K562 (cell line): ENCODE data around the gene KLF5. TPM values are rescaled to one million over a fixed set of nuclear protein-coding genes. Genes with fewer than 3 reads are reported as not detected.

Source experiments
- ATAC-seq: fragments of 200-7000 bp; cut with Tn5 transposase; 3 replicates; pipeline ENCODE4 v1.9.1; 2020; ENCODE audit warnings: moderate library complexity
- BruUV-seq: library from RNA; stranded (reverse); fragments of 400-500 nt; replicated peaks from 2 replicates; lab custom pipeline; 2021; lab: Mats Ljungman, UMichigan
- CTCF ChIA-PET: fragments of 300-600 bp; formaldehyde crosslinking; extraction: SDS; loops from one replicate; lab custom pipeline; 2021; ENCODE audit warnings: low intra/inter-chr PET ratio; lab: Yijun Ruan, JAX
- POLR2A ChIA-PET: fragments of 300-600, 350-650 bp; sonication (Branson Sonifier 250); formaldehyde crosslinking; extraction: SDS; loops from one replicate; lab custom pipeline; 2021; ENCODE audit warnings: antibody characterized with exemption, inconsistent platforms; lab: Yijun Ruan, JAX
- DNase-seq, 4 experiments: peaks; one replicate each; pipeline versions ENCODE4 v3.0.0 to v3.0.0-alpha.2; 2011 to 2018; ENCODE audit warnings: low spot score in 3 of 4, mixed read lengths in 3 of 4; ENCODE audit errors: extremely low read depth in 1 of 4
- FAIRE-seq: peaks from 2 replicates; lab custom pipeline; 2011; peaks lifted over from hg19 to GRCh38; lab: Jason Lieb, UNC
- H2AFZ ChIP-seq: 2 replicates; pipeline ENCODE4 v1.6.0; 2011; ENCODE audit warnings: low read depth, low read length, control low read depth, inconsistent platforms
- H3K27ac ChIP-seq: fragments of 200-600 bp; 3 replicates; pipeline ENCODE4 v1.8.0; 2011; ENCODE audit warnings: low read depth, mild to moderate bottlenecking, control low read depth, inconsistent platforms, low read length, moderate library complexity, mixed read lengths; ENCODE audit errors: extremely low read depth
- H3K27me3 ChIP-seq, 2 experiments: fragments of 300-600 bp in 1 of 2; 2 replicates in 1 of 2; 3 replicates in 1 of 2; pipeline versions ENCODE4 v1.6.0 to v1.8.0; 2011; ENCODE audit warnings: inconsistent platforms in 2 of 2, low read length in 2 of 2, mild to moderate bottlenecking in 1 of 2, mixed read lengths in 1 of 2, moderate library complexity in 1 of 2; ENCODE audit not compliant: control insufficient read depth in 2 of 2, insufficient read depth in 2 of 2
- H3K36me3 ChIP-seq: fragments of 300-600 bp; 3 replicates; pipeline ENCODE4 v1.8.0; 2011; ENCODE audit warnings: mild to moderate bottlenecking, low read length, inconsistent platforms; ENCODE audit not compliant: control insufficient read depth, insufficient read depth
- H3K4me1 ChIP-seq, 2 experiments: fragments of 200-600 bp in 1 of 2; replicated peaks in 1 of 2; 2 replicates in 1 of 2; 3 replicates in 1 of 2; pipeline versions ENCODE4 v1.5.1 to v1.8.0; 2011; ENCODE audit warnings: inconsistent platforms in 2 of 2, low read length in 2 of 2, mild to moderate bottlenecking in 1 of 2, mixed read lengths in 1 of 2, moderate library complexity in 1 of 2; ENCODE audit not compliant: control insufficient read depth in 2 of 2, insufficient read depth in 2 of 2
- H3K4me2 ChIP-seq: 2 replicates; pipeline ENCODE4 v1.6.1; 2011; ENCODE audit warnings: low read length, control low read depth, inconsistent platforms, mixed read lengths; ENCODE audit not compliant: insufficient read depth
- H3K4me3 ChIP-seq: fragments of 200-600 bp; sonication (generic), shearing (Covaris generic); 2 replicates; pipeline ENCODE4 v1.5.1; 2016; ENCODE audit warnings: control low read depth, inconsistent platforms
- H3K79me2 ChIP-seq: fragments of 200-600 bp; 3 replicates; pipeline ENCODE4 v1.8.0; 2011; ENCODE audit warnings: low read length, inconsistent platforms; ENCODE audit not compliant: control insufficient read depth, insufficient read depth
- H3K9ac ChIP-seq, 2 experiments: 2 replicates each; pipeline versions ENCODE4 v1.6.0 to v1.6.1; 2011; ENCODE audit warnings: low read depth in 2 of 2, low read length in 2 of 2, control low read depth in 1 of 2, inconsistent platforms in 1 of 2, mild to moderate bottlenecking in 1 of 2, mixed read lengths in 1 of 2; ENCODE audit not compliant: insufficient read depth in 1 of 2
- H3K9me1 ChIP-seq: one replicate; pipeline ENCODE4 v1.6.0; 2011; ENCODE audit warnings: inconsistent platforms, mild to moderate bottlenecking, low read length, moderate library complexity; ENCODE audit not compliant: control insufficient read depth, insufficient read depth
- H3K9me3 ChIP-seq: replicated peaks from 2 replicates; pipeline ENCODE4 v1.5.1; 2011; ENCODE audit warnings: low read depth, low read length, inconsistent platforms; ENCODE audit not compliant: control insufficient read depth, insufficient read depth
- H4K20me1 ChIP-seq: replicated peaks from 2 replicates; pipeline ENCODE4 v1.6.1; 2011; ENCODE audit warnings: low read length, inconsistent platforms, mixed read lengths; ENCODE audit not compliant: control insufficient read depth, insufficient read depth
- BACH1 ChIP-seq: fragments of 200-800 bp; sonication (Bioruptor generic); IDR thresholded peaks from 2 replicates; pipeline ENCODE4 v1.6.1; 2016; ENCODE audit warnings: missing genetic modification characterization, missing compliant biosample characterization
- CBX2 ChIP-seq: fragments of 200-600 bp; sonication (generic); IDR thresholded peaks from one replicate; pipeline ENCODE4 v1.6.1; 2012; ENCODE audit warnings: mild to moderate bottlenecking, low read length, inconsistent platforms; ENCODE audit not compliant: insufficient read depth, poor library complexity, severe bottlenecking
- CBX8 ChIP-seq: fragments of 200-600 bp; sonication (generic); IDR thresholded peaks from 2 replicates; pipeline ENCODE4 v1.6.1; 2012; ENCODE audit warnings: borderline replicate concordance, mixed run types, low read depth, mild to moderate bottlenecking, moderate library complexity, mixed read lengths, low read length, control low read depth, inconsistent platforms; ENCODE audit not compliant: poor library complexity, severe bottlenecking; ENCODE audit errors: extremely low read depth
- HNRNPUL1 ChIP-seq: fragments of 200-400 bp; formaldehyde crosslinking; IDR thresholded peaks from 2 replicates; pipeline ENCODE4 v1.6.1; 2017; ENCODE audit warnings: low read length
- POLR2H ChIP-seq: IDR thresholded peaks from 2 replicates; pipeline ENCODE4 v1.6.1; 2016; ENCODE audit warnings: missing genetic modification characterization, low read depth, mild to moderate bottlenecking, control low read depth, missing compliant biosample characterization, moderate library complexity
- RBM39 ChIP-seq: fragments of 200-400 bp; formaldehyde crosslinking; optimal IDR thresholded peaks from 2 replicates; pipeline ENCODE3; 2018; ENCODE audit warnings: low read depth, low read length
- ZNF707 ChIP-seq: fragments of 250-450 bp; sonication (Bioruptor Pico); conservative IDR thresholded peaks from 2 replicates; pipeline ENCODE4 v1.8.0; 2022; ENCODE audit warnings: inconsistent platforms, mild to moderate bottlenecking, moderate library complexity
- ZNF778 ChIP-seq: fragments of 450-650 bp; formaldehyde crosslinking; IDR thresholded peaks from 2 replicates; pipeline ENCODE4 v1.4.0; 2020; ENCODE audit warnings: mild to moderate bottlenecking, moderate library complexity
- WGBS: fragments of 100-300 bp; shearing (Covaris generic); methylation state at CpG from one replicate; pipeline ENCODE4 v1.1.6; 2016; ENCODE audit warnings: low coverage, mixed read lengths; ENCODE audit not compliant: insufficient coverage; ENCODE audit errors: missing lambda C conversion rate; 5-methylcytosine and 5-hydroxymethylcytosine counted together
- in situ Hi-C: fragments of 300-500 bp; cut with MboI; formaldehyde crosslinking; loops from 4 replicates; pipeline ENCODE4 v1.15.0; 2018; ENCODE audit warnings: inconsistent platforms, mixed read lengths
- intact Hi-C: fragments of 100-400 bp; cut with micrococcal nuclease; formaldehyde crosslinking; loops from 2 replicates; pipeline ENCODE4 v1.14.2; 2022
- polyA plus RNA-seq, 8 experiments: library from polyadenylated mRNA; depleted of rRNA in 4 of 8; stranded (reverse) in 5 of 8; unstranded in 3 of 8; fragments of >200 nt; fragmentation: Nextera tagmentation in 2 of 8; fragmentation: Illumina TruSeq in 1 of 8; extraction: Ambion mirVana in 2 of 8; extraction: Trizol in 1 of 8; gene quantifications; 2 replicates each; pipeline versions ENCODE4 v1.2.1 to v1.2.3, GENCODE V29; 2011 to 2014; ENCODE audit warnings: inconsistent platforms in 1 of 8, missing spikeins in 1 of 8
- total RNA-seq, 7 experiments: library from RNA; depleted of rRNA in 6 of 7; stranded (reverse); fragments of >200 nt in 6 of 7; fragmentation: Illumina TruSeq in 2 of 7; extraction: Trizol in 2 of 7; gene quantifications; 2 replicates each; pipeline versions ENCODE4 v1.2.1 to v1.2.3, GENCODE V29; 2011 to 2021; ENCODE audit warnings: low replicate concordance in 1 of 7
- TF ChIP-seq, protein P1 (sequence below): fragments of 450-650 bp; IDR thresholded peaks from 2 replicates; pipeline ENCODE4 v1.6.1; 2018; ENCODE audit warnings: mild to moderate bottlenecking, low read depth; ENCODE audit not compliant: partially characterized antibody
- TF ChIP-seq, protein P2 (sequence below): fragments of 150-350 bp; conservative IDR thresholded peaks from 2 replicates; pipeline ENCODE4 v1.6.1; 2014; ENCODE audit warnings: low read length

Gene KLF5
- total and polyA plus RNA-seq, 9 of the 15 experiments (the other 6 are each of a cell fraction or from before 2014, with no cell fraction given), result 0.17 to 1.0 (median 0.36) TPM

DNA sequence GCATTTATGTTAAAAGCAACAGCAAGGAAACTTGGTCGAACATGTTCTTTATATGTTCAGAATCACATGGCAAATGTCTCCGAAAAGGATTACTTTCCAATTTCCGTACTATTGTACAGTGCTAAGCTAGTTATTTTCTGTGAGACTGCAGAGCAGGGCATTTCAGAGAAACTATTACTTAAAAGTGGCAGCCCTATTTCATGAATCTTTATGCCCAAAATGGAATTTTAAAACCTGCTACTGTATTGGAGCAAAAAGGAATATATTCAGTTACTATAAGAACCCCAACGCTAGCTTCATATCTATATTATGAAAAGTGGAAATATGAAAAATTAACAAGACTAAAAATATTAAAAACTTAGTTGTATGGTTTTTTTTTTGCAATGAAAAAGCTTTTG is 2.2 kb upstream of the KLF5 start (continued):
- peak; percentile 94 for TF ChIP-seq CBX8
- no peak for TF ChIP-seq ZNF778 (CRISPR knock-in tag)
- TF ChIP-seq HNRNPUL1, result no peak
- TF ChIP-seq CBX2, result peak; percentile 71
- TF ChIP-seq, protein P1, sequence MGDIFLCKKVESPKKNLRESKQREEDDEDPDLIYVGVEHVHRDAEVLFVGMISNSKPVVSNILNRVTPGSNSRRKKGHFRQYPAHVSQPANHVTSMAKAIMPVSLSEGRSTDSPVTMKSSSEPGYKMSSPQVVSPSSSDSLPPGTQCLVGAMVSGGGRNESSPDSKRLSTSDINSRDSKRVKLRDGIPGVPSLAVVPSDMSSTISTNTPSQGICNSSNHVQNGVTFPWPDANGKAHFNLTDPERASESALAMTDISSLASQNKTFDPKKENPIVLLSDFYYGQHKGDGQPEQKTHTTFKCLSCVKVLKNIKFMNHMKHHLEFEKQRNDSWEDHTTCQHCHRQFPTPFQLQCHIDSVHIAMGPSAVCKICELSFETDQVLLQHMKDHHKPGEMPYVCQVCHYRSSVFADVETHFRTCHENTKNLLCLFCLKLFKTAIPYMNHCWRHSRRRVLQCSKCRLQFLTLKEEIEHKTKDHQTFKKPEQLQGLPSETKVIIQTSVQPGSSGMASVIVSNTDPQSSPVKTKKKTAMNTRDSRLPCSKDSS, result no peak
- TF ChIP-seq, all 486 proteins: peak for 2

DNA sequence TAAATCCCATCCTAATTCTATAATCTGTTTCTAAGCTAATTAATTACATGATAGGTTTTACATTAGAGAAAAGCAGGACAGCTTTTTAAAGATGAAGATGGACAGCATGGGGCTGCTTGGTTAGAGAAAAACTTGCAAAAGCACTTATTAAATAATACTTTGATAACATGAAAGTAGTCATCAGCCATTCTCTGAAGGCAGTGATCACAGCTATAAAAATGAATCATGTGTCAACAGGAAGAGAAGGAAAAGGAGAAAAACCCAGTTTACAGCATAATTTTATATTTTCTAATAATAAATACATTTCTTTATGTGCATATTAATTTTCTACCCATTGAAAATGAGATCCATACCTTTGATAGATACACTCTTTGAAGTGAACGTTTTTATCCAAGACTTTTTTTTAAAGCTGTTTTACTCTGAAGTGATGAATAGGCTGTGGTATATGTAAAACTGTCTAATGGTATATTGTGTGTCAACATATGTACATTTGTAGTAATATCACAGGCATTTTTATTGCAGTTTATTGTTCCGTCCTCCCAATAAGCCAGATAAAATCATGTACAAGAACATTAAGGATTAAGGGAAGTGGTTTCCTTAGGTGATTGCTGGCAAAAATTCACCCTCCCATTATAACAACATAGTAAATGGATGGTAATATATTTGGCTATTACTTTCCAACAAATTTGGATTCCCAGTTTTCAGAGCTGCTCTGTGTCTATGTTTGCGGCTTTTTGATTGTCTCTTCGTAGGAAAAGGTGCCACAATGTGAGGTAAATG is 1.3 kb upstream of the KLF5 start:
- Histone ChIP-seq H3K9me3 (no peaks in the 10 kb centered on the region; the same call in 1 of the 2 replicates), H3K9ac (no peak overlapping the region), H3K27ac (no peak overlapping the region), H3K36me3 (no peaks in the 10 kb centered on the region), H4K20me1 (no peaks in the 10 kb centered on the region), H3K79me2 (no peaks in the 10 kb centered on the region), H3K9me1 (no peaks in the 10 kb centered on the region), H3K4me1 (peaks cover 3 to 13% of the 10 kb centered on the region in 2 experiments; a peak in 4 of 5 replicates), H3K4me3 (no peak overlapping the region), H3K27me3 (peaks cover 5 to 6% of the 10 kb centered on the region in 2 experiments; a peak in 4 of 5 replicates), H3K4me2 (no peak overlapping the region), H2AFZ (no peak overlapping the region)
- no TSS peak for BruUV-seq
- DNase-seq (no peak), FAIRE-seq (no peak), ATAC-seq (no peak)
- ChIA-PET POLR2A (no interaction called here), CTCF (no interaction called here)
- intact Hi-C loops, result no loop called here
- 27% methylated on average over 3 of the region's 4 CpGs for WGBS
- in situ Hi-C loops, result no loop called here
- TF ChIP-seq RBM39, result no peak
- TF ChIP-seq BACH1 (tag), result no peak
- TF ChIP-seq CBX8, result peak; percentile 87
- no peak for TF ChIP-seq POLR2H (tag)
- TF ChIP-seq, protein P2, sequence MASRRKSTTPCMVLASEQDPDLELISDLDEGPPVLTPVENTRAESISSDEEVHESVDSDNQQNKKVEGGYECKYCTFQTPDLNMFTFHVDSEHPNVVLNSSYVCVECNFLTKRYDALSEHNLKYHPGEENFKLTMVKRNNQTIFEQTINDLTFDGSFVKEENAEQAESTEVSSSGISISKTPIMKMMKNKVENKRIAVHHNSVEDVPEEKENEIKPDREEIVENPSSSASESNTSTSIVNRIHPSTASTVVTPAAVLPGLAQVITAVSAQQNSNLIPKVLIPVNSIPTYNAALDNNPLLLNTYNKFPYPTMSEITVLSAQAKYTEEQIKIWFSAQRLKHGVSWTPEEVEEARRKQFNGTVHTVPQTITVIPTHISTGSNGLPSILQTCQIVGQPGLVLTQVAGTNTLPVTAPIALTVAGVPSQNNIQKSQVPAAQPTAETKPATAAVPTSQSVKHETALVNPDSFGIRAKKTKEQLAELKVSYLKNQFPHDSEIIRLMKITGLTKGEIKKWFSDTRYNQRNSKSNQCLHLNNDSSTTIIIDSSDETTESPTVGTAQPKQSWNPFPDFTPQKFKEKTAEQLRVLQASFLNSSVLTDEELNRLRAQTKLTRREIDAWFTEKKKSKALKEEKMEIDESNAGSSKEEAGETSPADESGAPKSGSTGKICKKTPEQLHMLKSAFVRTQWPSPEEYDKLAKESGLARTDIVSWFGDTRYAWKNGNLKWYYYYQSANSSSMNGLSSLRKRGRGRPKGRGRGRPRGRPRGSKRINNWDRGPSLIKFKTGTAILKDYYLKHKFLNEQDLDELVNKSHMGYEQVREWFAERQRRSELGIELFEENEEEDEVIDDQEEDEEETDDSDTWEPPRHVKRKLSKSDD, result no peak
- TF ChIP-seq ZNF707 (CRISPR knock-in tag), result no peak
- TF ChIP-seq, all 486 proteins: peak for 1
